Measurements from ENCODE around the gene ANTKMT.

ANTKMT gene

GRCh38 chr16:721765-722540, 1.0 kb downstream of the ANTKMT start:
- peaks cover 8% of the 10 kb centered on the region for H3K27me3 ChIP-seq (ENCODE audit: low read depth, low read length)
- H3K4me1 ChIP-seq (ENCODE audit: control insufficient read depth in 1 of 2, insufficient read depth in 2 of 2, low read length in 2 of 2), result peaks cover 9 to 47% of the 10 kb centered on the region in 2 donors
- no peaks in the 10 kb centered on the region for H3K36me3 ChIP-seq (ENCODE audit: control insufficient read depth in 1 of 2, insufficient read depth in 2 of 2, low read length in 2 of 2)
- H3K9me3 ChIP-seq (ENCODE audit: control insufficient read depth in 1 of 2, low read length in 2 of 2), result no peaks in the 10 kb centered on the region
- no peak overlapping the region for H3K27ac ChIP-seq (ENCODE audit: low read length)
- H3K4me3 ChIP-seq (ENCODE audit: low read depth in 1 of 2, low read length in 2 of 2), result peak overlapping the region in 1 of 2 donors; percentile 70

GRCh38 chr16:722835-723633, 2.1 kb downstream of the ANTKMT start:
- Histone ChIP-seq H3K9me3 (ENCODE audit: control insufficient read depth in 1 of 2, low read length in 2 of 2) (no peaks in the 10 kb centered on the region), H3K4me3 (ENCODE audit: low read depth in 1 of 2, low read length in 2 of 2) (no peak overlapping the region), H3K27ac (ENCODE audit: low read length) (no peak overlapping the region), H3K4me1 (ENCODE audit: control insufficient read depth in 1 of 2, insufficient read depth in 2 of 2, low read length in 2 of 2) (peaks cover 9 to 50% of the 10 kb centered on the region in 2 donors), H3K27me3 (ENCODE audit: low read depth, low read length) (peaks cover 8% of the 10 kb centered on the region), H3K36me3 (ENCODE audit: control insufficient read depth in 1 of 2, insufficient read depth in 2 of 2, low read length in 2 of 2) (no peaks in the 10 kb centered on the region)

GRCh38 chr16:723695-724094, 2.7 kb downstream of the ANTKMT start:
- Histone ChIP-seq H3K4me1 (ENCODE audit: control insufficient read depth in 1 of 2, insufficient read depth in 2 of 2, low read length in 2 of 2) (peaks cover 9 to 50% of the 10 kb centered on the region in 2 donors), H3K4me3 (ENCODE audit: low read depth in 1 of 2, low read length in 2 of 2) (no peak overlapping the region), H3K9me3 (ENCODE audit: control insufficient read depth in 1 of 2, low read length in 2 of 2) (no peaks in the 10 kb centered on the region), H3K27ac (ENCODE audit: low read length) (no peak overlapping the region), H3K36me3 (ENCODE audit: control insufficient read depth in 1 of 2, insufficient read depth in 2 of 2, low read length in 2 of 2) (no peaks in the 10 kb centered on the region), H3K27me3 (ENCODE audit: low read depth, low read length) (peaks cover 8% of the 10 kb centered on the region)

- Histone ChIP-seq H3K9me3 (ENCODE audit: control insufficient read depth in 1 of 2, low read length in 2 of 2) (no peaks in the 10 kb centered on the region), H3K4me3 (ENCODE audit: low read depth in 1 of 2, low read length in 2 of 2) (no peak overlapping the region), H3K36me3 (ENCODE audit: control insufficient read depth in 1 of 2, insufficient read depth in 2 of 2, low read length in 2 of 2) (no peaks in the 10 kb centered on the region), H3K27me3 (ENCODE audit: low read depth, low read length) (peaks cover 8% of the 10 kb centered on the region), H3K27ac (ENCODE audit: low read length) (no peak overlapping the region), H3K4me1 (ENCODE audit: control insufficient read depth in 1 of 2, insufficient read depth in 2 of 2, low read length in 2 of 2) (peaks cover 5 to 44% of the 10 kb centered on the region in 2 donors)
Measured at GRCh38 chr16:724188-725040, 3.5 kb downstream of the ANTKMT start.

- peaks cover 3 to 39% of the 10 kb centered on the region in 2 donors for H3K4me1 ChIP-seq (ENCODE audit: control insufficient read depth in 1 of 2, insufficient read depth in 2 of 2, low read length in 2 of 2)
- peaks cover 0 to under 1% of the 10 kb centered on the region in 2 donors for H3K36me3 ChIP-seq (ENCODE audit: control insufficient read depth in 1 of 2, insufficient read depth in 2 of 2, low read length in 2 of 2)
- H3K9me3 ChIP-seq (ENCODE audit: control insufficient read depth in 1 of 2, low read length in 2 of 2), result no peaks in the 10 kb centered on the region
- peaks cover 8% of the 10 kb centered on the region for H3K27me3 ChIP-seq (ENCODE audit: low read depth, low read length)
- no peak overlapping the region for H3K4me3 ChIP-seq (ENCODE audit: low read depth in 1 of 2, low read length in 2 of 2)
- H3K27ac ChIP-seq (ENCODE audit: low read length), result no peak overlapping the region
Measured at GRCh38 chr16:725041-725376, 4.1 kb downstream of the ANTKMT start.

GRCh38 chr16:725463-726187, 4.7 kb downstream of the ANTKMT start:
- no peaks in the 10 kb centered on the region for H3K9me3 ChIP-seq (ENCODE audit: control insufficient read depth in 1 of 2, low read length in 2 of 2)
- no peak overlapping the region for H3K27ac ChIP-seq (ENCODE audit: low read length)
- peaks cover 8% of the 10 kb centered on the region for H3K27me3 ChIP-seq (ENCODE audit: low read depth, low read length)
- H3K4me3 ChIP-seq (ENCODE audit: low read depth in 1 of 2, low read length in 2 of 2), result no peak overlapping the region
- H3K4me1 ChIP-seq (ENCODE audit: control insufficient read depth in 1 of 2, insufficient read depth in 2 of 2, low read length in 2 of 2), result peaks cover 0 to 32% of the 10 kb centered on the region in 2 donors
- H3K36me3 ChIP-seq (ENCODE audit: control insufficient read depth in 1 of 2, insufficient read depth in 2 of 2, low read length in 2 of 2), result peaks cover 0 to 7% of the 10 kb centered on the region in 2 donors

GRCh38 chr16:726188-726437, 5.2 kb downstream of the ANTKMT start:
- peaks cover 8% of the 10 kb centered on the region for H3K27me3 ChIP-seq (ENCODE audit: low read depth, low read length)
- no peak overlapping the region for H3K27ac ChIP-seq (ENCODE audit: low read length)
- H3K4me3 ChIP-seq (ENCODE audit: low read depth in 1 of 2, low read length in 2 of 2), result no peak overlapping the region
- H3K36me3 ChIP-seq (ENCODE audit: control insufficient read depth in 1 of 2, insufficient read depth in 2 of 2, low read length in 2 of 2), result peaks cover 0 to 9% of the 10 kb centered on the region in 2 donors
- H3K4me1 ChIP-seq (ENCODE audit: control insufficient read depth in 1 of 2, insufficient read depth in 2 of 2, low read length in 2 of 2), result peaks cover 0 to 32% of the 10 kb centered on the region in 2 donors
- H3K9me3 ChIP-seq (ENCODE audit: control insufficient read depth in 1 of 2, low read length in 2 of 2), result no peaks in the 10 kb centered on the region

GRCh38 chr16:726438-727290, 5.7 kb downstream of the ANTKMT start, which contains the start of the genes CCDC78 and HAGHL:
Gene CCDC78, minus strand, starts transcription at chr16:726443. Its CDS starts 76 bp downstream, at chr16:726367.
Gene HAGHL, plus strand, starts transcription at chr16:727106. Its CDS starts 404 bp downstream, at chr16:727510.
- Histone ChIP-seq H3K27me3 (ENCODE audit: low read depth, low read length) (peaks cover 8% of the 10 kb centered on the region), H3K4me1 (ENCODE audit: control insufficient read depth in 1 of 2, insufficient read depth in 2 of 2, low read length in 2 of 2) (peaks cover 0 to 28% of the 10 kb centered on the region in 2 donors), H3K27ac (ENCODE audit: low read length) (no peak within 1 kb of the TSS), H3K36me3 (ENCODE audit: control insufficient read depth in 1 of 2, insufficient read depth in 2 of 2, low read length in 2 of 2) (peaks cover 0 to 12% of the 10 kb centered on the region in 2 donors), H3K4me3 (ENCODE audit: low read depth in 1 of 2, low read length in 2 of 2) (peak within 1 kb of the TSS; percentile 16 to 66), H3K9me3 (ENCODE audit: control insufficient read depth in 1 of 2, low read length in 2 of 2) (no peaks in the 10 kb centered on the region)

GRCh38 chr16:727291-727977, 6.5 kb downstream of the ANTKMT start:
- Histone ChIP-seq H3K36me3 (ENCODE audit: control insufficient read depth in 1 of 2, insufficient read depth in 2 of 2, low read length in 2 of 2) (peaks cover 0 to 20% of the 10 kb centered on the region in 2 donors), H3K27ac (ENCODE audit: low read length) (no peak overlapping the region), H3K9me3 (ENCODE audit: control insufficient read depth in 1 of 2, low read length in 2 of 2) (no peaks in the 10 kb centered on the region), H3K4me1 (ENCODE audit: control insufficient read depth in 1 of 2, insufficient read depth in 2 of 2, low read length in 2 of 2) (peaks cover 0 to 21% of the 10 kb centered on the region in 2 donors), H3K27me3 (ENCODE audit: low read depth, low read length) (peaks cover 8% of the 10 kb centered on the region), H3K4me3 (ENCODE audit: low read depth in 1 of 2, low read length in 2 of 2) (peak overlapping the region; percentile 16 to 66)

Measured in muscle layer of duodenum (tissue), 2 donors.